H1 (cell line): ENCODE data around the gene GPR160. TPM values are rescaled to one million over a fixed set of nuclear protein-coding genes. Genes with fewer than 3 reads are reported as not detected.

Experiments
- CEBPB ChIP-seq: IDR thresholded peaks from 2 replicates; pipeline ENCODE4 v1.6.1; 2012; ENCODE audit warnings: low read depth, low read length
- CHD7 ChIP-seq: fragments of 300-600 bp; sonication (generic); IDR thresholded peaks from 2 replicates; pipeline ENCODE4 v1.7.1; 2012; ENCODE audit warnings: low read length, moderate library complexity, mild to moderate bottlenecking, inconsistent platforms; ENCODE audit not compliant: insufficient replicate concordance
- CREB1 ChIP-seq: IDR thresholded peaks from 2 replicates; pipeline ENCODE4 v1.6.1; 2012; ENCODE audit warnings: inconsistent platforms
- E2F6 ChIP-seq: IDR thresholded peaks from 2 replicates; pipeline ENCODE4 v1.6.1; 2012; ENCODE audit warnings: inconsistent platforms
- MAFK ChIP-seq: IDR thresholded peaks from 2 replicates; pipeline ENCODE4 v1.6.1; 2012; ENCODE audit warnings: low read depth, mild to moderate bottlenecking, improper control_type of control experiment, low read length
- TAF1 ChIP-seq: IDR thresholded peaks from 2 replicates; pipeline ENCODE4 v1.6.1; 2011; ENCODE audit warnings: mild to moderate bottlenecking, low read depth, low read length
- TAF7 ChIP-seq: optimal IDR thresholded peaks from 2 replicates; pipeline ENCODE3; 2011; ENCODE audit warnings: low read depth, mild to moderate bottlenecking, inconsistent platforms, low read length, moderate library complexity, borderline replicate concordance
- polyA plus RNA-seq, 7 experiments: library from polyadenylated mRNA; depleted of rRNA in 3 of 7; stranded (reverse) in 5 of 7; unstranded in 2 of 7; fragments of >200 nt in 5 of 7; fragments of 200-250 nt in 2 of 7; gene quantifications; 1 replicate in 5 of 7; 2 replicates in 1 of 7; 4 replicates in 1 of 7; pipeline versions ENCODE4 v1.2.1 to v1.2.3, GENCODE V29; 2011 to 2013; ENCODE audit warnings: missing spikeins in 2 of 7, mixed read lengths in 2 of 7
- total RNA-seq: library from RNA; stranded (reverse); fragmentation: NEBNext Ultra II Directional; extraction: Animal tissue kit (Norgen Biotek cat#: 25700); gene quantifications from 2 replicates; pipeline ENCODE4 v1.2.1, GENCODE V29; 2021

The GPR160 gene
- total and polyA plus RNA-seq, 2 of the 8 experiments (the other 6 are each of a cell fraction or from before 2014, with no cell fraction given) = 14.3 to 16.6 TPM

GRCh38 chr3:170132335-170132734 lies 94.5 kb downstream of the GPR160 start (continued):
- no peak for TF ChIP-seq CHD7
- TF ChIP-seq TAF1 = no peak
- no peak for TF ChIP-seq MAFK
- no peak for TF ChIP-seq CREB1
- no peak for TF ChIP-seq CEBPB
- no peak for TF ChIP-seq E2F6
- TF ChIP-seq TAF7 = no peak
